Ishikawa (cell line): Measurements from ENCODE around the gene GPC1.

Experiments used
- CREB1 ChIP-seq: IDR thresholded peaks from 2 replicates; pipeline ENCODE4 v1.6.1; 2012; ENCODE audit warnings: low read depth
- EP300 ChIP-seq: IDR thresholded peaks from 2 replicates; pipeline ENCODE4 v1.6.1; 2012; ENCODE audit warnings: borderline replicate concordance

GRCh38 chr2:240420206-240421104 is 15.0 kb upstream of the GPC1 start:
- TF ChIP-seq EP300 (no peak), CREB1 (no peak)
